ENCODE data around the gene CLEC5A.

- TF ChIP-seq CTCF (IDR thresholded peaks at IDR 0.05) (no peak), TCF7L2 (IDR thresholded peaks at IDR 0.05; ENCODE audit: low read depth, low read length) (no peak)
Observed at GRCh38 chr7:141928845-141929195, 18.0 kb downstream of the CLEC5A start.
